Activated B cell treated with CpG ODN at 0.5 μM for 24 hours (primary cell): Measurements from ENCODE around the gene ACP1. TPM values are rescaled to one million over a fixed set of nuclear protein-coding genes. Genes with fewer than 3 reads are reported as not detected.

Experiments used
- ATAC-seq: fragments of 200-7000 bp; cut with Tn5 transposase; one replicate; pipeline ENCODE4 v1.10.0; 2021; ENCODE audit warnings: low read depth, mild to moderate bottlenecking, moderate library complexity
- CTCF ChIA-PET: fragments of 350-600 bp; sonication (Branson Sonifier 250); formaldehyde crosslinking; loops from one replicate; lab custom pipeline; 2021; ENCODE audit warnings: antibody characterized with exemption; lab: Charles Lee
- POLR2A ChIA-PET: fragments of 350-600 bp; sonication (Branson Sonifier 250); formaldehyde crosslinking; loops from one replicate; lab custom pipeline; 2021; ENCODE audit warnings: antibody characterized with exemption; lab: Charles Lee
- DNase-seq: peaks from one replicate; pipeline ENCODE4 v3.0.0; 2022
- H3K27ac Mint-ChIP-seq: one replicate; pipeline ENCODE4 v1.8.0; 2020; ENCODE audit warnings: mixed read lengths
- H3K27me3 Mint-ChIP-seq: one replicate; pipeline ENCODE4 v1.8.0; 2021; ENCODE audit warnings: mixed read lengths
- H3K36me3 Mint-ChIP-seq: one replicate; pipeline ENCODE4 v1.8.0; 2021; ENCODE audit warnings: low read depth, mixed read lengths
- H3K4me1 Mint-ChIP-seq: one replicate; pipeline ENCODE4 v1.8.0; 2021; ENCODE audit warnings: mixed read lengths
- H3K4me3 Mint-ChIP-seq: one replicate; pipeline ENCODE4 v1.8.0; 2020; ENCODE audit warnings: mild to moderate bottlenecking, mixed read lengths
- H3K9me3 Mint-ChIP-seq: one replicate; pipeline ENCODE4 v1.8.0; 2020; ENCODE audit warnings: mixed read lengths
- CTCF ChIP-seq: fragments of 200-600 bp; IDR thresholded peaks from one replicate; pipeline ENCODE4 v1.8.0; 2022; ENCODE audit warnings: antibody characterized with exemption, mild to moderate bottlenecking
- intact Hi-C: fragments of 100-400 bp; cut with micrococcal nuclease; formaldehyde crosslinking; loops from one replicate; pipeline ENCODE4 v1.15.1; 2024
- total RNA-seq: library from RNA; stranded (reverse); gene quantifications from 2 replicates; pipeline ENCODE4 v1.2.3, GENCODE V29; 2022

Gene ACP1
- total RNA-seq, 1 donor from 2014 or later, result 81.8 TPM

DNA sequence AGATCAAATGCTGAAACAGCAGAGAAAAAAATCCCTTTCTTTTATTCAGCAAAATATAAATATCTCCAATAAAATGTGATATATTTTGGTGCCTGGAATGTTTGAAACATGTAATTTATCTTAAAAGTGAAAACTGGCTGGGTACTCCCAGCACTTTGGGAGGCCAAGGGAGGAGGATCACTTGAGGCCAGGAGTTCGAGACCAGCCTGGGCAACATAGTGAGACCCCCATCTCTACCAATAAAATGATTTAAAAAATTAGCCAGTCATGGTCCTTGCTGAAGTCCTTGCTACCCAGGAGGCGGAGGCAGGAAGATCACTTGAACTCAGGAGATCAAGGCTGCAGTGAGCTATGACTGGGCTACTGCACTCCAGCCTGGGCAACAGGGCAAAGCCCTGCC lies 9.6 kb upstream of the ACP1 start:
- ATAC-seq, result no peak
- intact Hi-C loops, result no loop called here
- CTCF ChIA-PET, result interaction anchor here (0.6 kb wide), 1 partner anchor 11 kb away, joined by 4 read pairs; no protein-coding TSS in a partner anchor
- Mint-ChIP-seq H3K4me1 (no peaks in the 10 kb centered on the region), H3K4me3 (no peak overlapping the region), H3K27me3 (no peaks in the 10 kb centered on the region), H3K27ac (no peak overlapping the region), H3K36me3 (peaks cover 17% of the 10 kb centered on the region), H3K9me3 (peaks cover 2% of the 10 kb centered on the region)
- no peak for TF ChIP-seq CTCF
- POLR2A ChIA-PET, result no interaction called here
- no peak for DNase-seq

DNA sequence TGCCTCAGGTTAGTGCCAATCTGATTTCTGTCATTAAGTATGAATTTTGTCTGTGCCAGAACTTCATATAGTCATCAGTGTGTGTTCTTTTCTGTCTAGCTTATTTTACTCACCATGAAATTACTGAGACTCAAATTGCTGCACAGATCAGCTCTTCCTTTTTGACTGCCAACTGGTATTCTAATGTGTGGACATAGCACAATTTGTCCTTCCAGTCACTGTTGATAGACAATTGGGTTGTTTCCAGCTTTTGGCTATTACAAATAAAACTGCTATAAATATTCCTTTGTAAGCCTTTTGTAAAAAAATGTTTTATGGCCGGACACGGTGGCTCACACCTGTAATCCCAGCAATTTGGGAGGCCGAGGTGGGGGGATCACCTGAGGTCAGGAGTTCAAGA lies 8.7 kb upstream of the ACP1 start:
- Mint-ChIP-seq H3K4me3 (no peak overlapping the region), H3K9me3 (peaks cover 2% of the 10 kb centered on the region), H3K4me1 (no peaks in the 10 kb centered on the region), H3K36me3 (peaks cover 22% of the 10 kb centered on the region), H3K27me3 (no peaks in the 10 kb centered on the region), H3K27ac (no peak overlapping the region)
- ChIA-PET POLR2A (no interaction called here), CTCF (no interaction called here)
- intact Hi-C loops, result no loop called here
- no peak for TF ChIP-seq CTCF
- no peak for ATAC-seq
- DNase-seq, result no peak

- DNase-seq, result no peak
- CTCF ChIA-PET, result no interaction called here
- Mint-ChIP-seq H3K9me3 (peaks cover 2% of the 10 kb centered on the region), H3K4me1 (no peaks in the 10 kb centered on the region), H3K4me3 (no peak overlapping the region), H3K27ac (no peak overlapping the region), H3K36me3 (peaks cover 16% of the 10 kb centered on the region), H3K27me3 (no peaks in the 10 kb centered on the region)
- intact Hi-C loops, result no loop called here
- TF ChIP-seq CTCF, result no peak
- POLR2A ChIA-PET, result no interaction called here
- no peak for ATAC-seq
These were observed 7.3 kb upstream of the ACP1 start for GRCh38 chr2:257429-257828.

GRCh38 chr2:257842-258241 lies 6.9 kb upstream of the ACP1 start:
- no peak overlapping the region for H3K27ac Mint-ChIP-seq
- ATAC-seq (no peak), DNase-seq (no peak)
- ChIA-PET POLR2A (no interaction called here), CTCF (interaction anchor here (1.2 to 1.5 kb wide), 2 partner anchors 11 to 16 kb away, joined by 3 to 5 read pairs; no protein-coding TSS in a partner anchor)
- no peaks in the 10 kb centered on the region for H3K27me3 Mint-ChIP-seq
- peaks cover 2% of the 10 kb centered on the region for H3K4me1 Mint-ChIP-seq
- intact Hi-C loops, result no loop called here
- H3K9me3 Mint-ChIP-seq, result peaks cover 2% of the 10 kb centered on the region
- peaks cover 13% of the 10 kb centered on the region for H3K36me3 Mint-ChIP-seq
- no peak overlapping the region for H3K4me3 Mint-ChIP-seq
- no peak for TF ChIP-seq CTCF

DNA sequence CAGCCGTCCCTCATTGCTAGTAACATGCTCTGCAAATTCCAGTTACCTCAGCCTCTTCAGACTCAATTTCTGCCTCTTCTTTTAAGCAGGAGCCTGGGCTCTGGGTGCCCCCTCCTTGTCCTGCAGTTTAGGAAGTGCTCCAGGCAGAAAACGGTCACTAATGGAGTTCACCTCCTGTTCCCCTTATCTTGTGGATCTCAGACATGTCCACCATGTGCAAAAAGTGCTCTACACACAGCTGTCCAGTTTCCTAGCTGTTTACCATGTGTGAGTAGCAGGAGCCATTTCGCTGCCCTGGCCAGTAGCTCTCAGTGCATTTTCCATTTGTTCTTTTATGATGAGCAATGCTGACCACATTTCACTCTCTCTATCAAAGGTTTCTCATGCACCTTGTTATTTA lies 5.8 kb upstream of the ACP1 start:
- ATAC-seq (no peak), DNase-seq (no peak)
- Mint-ChIP-seq H3K9me3 (peaks cover 2% of the 10 kb centered on the region), H3K27me3 (no peaks in the 10 kb centered on the region), H3K36me3 (peaks cover 13% of the 10 kb centered on the region), H3K4me3 (no peak overlapping the region), H3K27ac (no peak overlapping the region), H3K4me1 (peaks cover 8% of the 10 kb centered on the region)
- POLR2A ChIA-PET, result no interaction called here
- intact Hi-C loops, result no loop called here
- no peak for TF ChIP-seq CTCF
- CTCF ChIA-PET, result interaction anchor here (1.2 to 1.5 kb wide), 2 partner anchors 12 to 15 kb away, joined by 3 to 5 read pairs; no protein-coding TSS in a partner anchor
